NCI-H2196 (cell line): ENCODE measurements around the gene KCNQ2.
"Not testable (repeated sequence)": the region's sequence is repeated elsewhere in the genome, so short reads cannot be mapped to it uniquely, and the experiment has no call there.

Experiments
- DNase-seq: peaks from one replicate; lab custom pipeline; 2025; ENCODE audit not compliant: unreplicated experiment; lab: John Stamatoyannopoulos, UW

Gene KCNQ2

GRCh38 chr20:63491078-63491477, 18.6 kb upstream of the KCNQ2 start:
- DNase-seq: no peak

GRCh38 chr20:63490416-63490815, 18.0 kb upstream of the KCNQ2 start:
- DNase-seq: no peak

- DNase-seq: no peak
Observed at GRCh38 chr20:63488315-63489251, 16.1 kb upstream of the KCNQ2 start.

- DNase-seq: no peak
Observed at GRCh38 chr20:63487781-63488241, 15.4 kb upstream of the KCNQ2 start.

- no peak for DNase-seq
Observed at GRCh38 chr20:63487116-63487764, 14.8 kb upstream of the KCNQ2 start.

- no peak for DNase-seq
Observed at GRCh38 chr20:63486300-63486855, 13.9 kb upstream of the KCNQ2 start.

- no peak for DNase-seq
Observed at GRCh38 chr20:63484651-63485403, 12.4 kb upstream of the KCNQ2 start.

- no peak for DNase-seq
Observed at GRCh38 chr20:63484236-63484635, 11.8 kb upstream of the KCNQ2 start.

GRCh38 chr20:63483834-63484233, 11.4 kb upstream of the KCNQ2 start:
- no peak for DNase-seq

- no peak for DNase-seq
Observed at GRCh38 chr20:63482021-63482587, 9.6 kb upstream of the KCNQ2 start.

- DNase-seq: no peak
Observed at GRCh38 chr20:63481503-63481902, 9.0 kb upstream of the KCNQ2 start.

- DNase-seq: not testable (repeated sequence)
Observed at GRCh38 chr20:63479695-63480419, 7.4 kb upstream of the KCNQ2 start.

GRCh38 chr20:63478346-63479302, 6.2 kb upstream of the KCNQ2 start:
- DNase-seq: no peak

- DNase-seq: no peak
Observed at GRCh38 chr20:63477944-63478343, 5.5 kb upstream of the KCNQ2 start.

GRCh38 chr20:63477061-63477616, 4.7 kb upstream of the KCNQ2 start:
- no peak for DNase-seq

GRCh38 chr20:63475209-63475608, 2.8 kb upstream of the KCNQ2 start:
- DNase-seq: no peak

- DNase-seq: no peak
Observed at GRCh38 chr20:63473555-63474449, 1.3 kb upstream of the KCNQ2 start.
